Measurements from ENCODE around the gene RAD51B. TPM values are rescaled to one million over a fixed set of nuclear protein-coding genes. Genes with fewer than 3 reads are reported as not detected.

Gene RAD51B
- total and polyA plus RNA-seq, 2 of the 13 experiments (the other 11 are each of a cell fraction or from before 2014, with no cell fraction given), result 7.0 to 9.5 TPM

GRCh38 chr14:68766299-68767247, 947.0 kb downstream of the RAD51B start:
- ChIA-PET CTCF (ENCODE audit: low intra/inter-chr PET ratio, low total read pairs) (no interaction called here), POLR2A (no interaction called here)
- H3K9me3 ChIP-seq (ENCODE audit: low read length), result no peaks in the 10 kb centered on the region
- H3K79me2 ChIP-seq (ENCODE audit: insufficient read depth, low read length), result no peaks in the 10 kb centered on the region
- FAIRE-seq, result no peak
- intact Hi-C loops (cut with micrococcal nuclease; ENCODE audit: unreplicated experiment), result no loop called here
- H3K27me3 ChIP-seq (ENCODE audit: control insufficient read depth in 1 of 2, insufficient read depth in 2 of 2, low read length in 2 of 2), result no peaks in the 10 kb centered on the region
- no peak overlapping the region for H3K4me2 ChIP-seq (ENCODE audit: low read depth, low read length)
- H3K4me1 ChIP-seq (ENCODE audit: insufficient read depth, low read length), result peaks cover 49% of the 10 kb centered on the region
- no peaks in the 10 kb centered on the region for H4K20me1 ChIP-seq (ENCODE audit: insufficient read depth, low read length)
- peak; percentile 74 for TF ChIP-seq PRDM15 (CRISPR knock-in tag; IDR thresholded peaks at IDR 0.05)
- TF ChIP-seq SUZ12 (IDR thresholded peaks at IDR 0.05; ENCODE audit: low read depth, low read length), result no peak
- 0 out of 2 replicates have a peak, but pooled peaks have one; percentile 15 for TF ChIP-seq ZNF263 (CRISPR knock-in tag; IDR thresholded peaks at IDR 0.05)
- TF ChIP-seq, protein P1, sequence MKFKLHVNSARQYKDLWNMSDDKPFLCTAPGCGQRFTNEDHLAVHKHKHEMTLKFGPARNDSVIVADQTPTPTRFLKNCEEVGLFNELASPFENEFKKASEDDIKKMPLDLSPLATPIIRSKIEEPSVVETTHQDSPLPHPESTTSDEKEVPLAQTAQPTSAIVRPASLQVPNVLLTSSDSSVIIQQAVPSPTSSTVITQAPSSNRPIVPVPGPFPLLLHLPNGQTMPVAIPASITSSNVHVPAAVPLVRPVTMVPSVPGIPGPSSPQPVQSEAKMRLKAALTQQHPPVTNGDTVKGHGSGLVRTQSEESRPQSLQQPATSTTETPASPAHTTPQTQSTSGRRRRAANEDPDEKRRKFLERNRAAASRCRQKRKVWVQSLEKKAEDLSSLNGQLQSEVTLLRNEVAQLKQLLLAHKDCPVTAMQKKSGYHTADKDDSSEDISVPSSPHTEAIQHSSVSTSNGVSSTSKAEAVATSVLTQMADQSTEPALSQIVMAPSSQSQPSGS (CRISPR knock-in tag; IDR thresholded peaks at IDR 0.05), result no peak
- TF ChIP-seq ZXDC (CRISPR knock-in tag; IDR thresholded peaks at IDR 0.05), result no peak
- no peak overlapping the region for H3K9ac ChIP-seq (ENCODE audit: insufficient read depth, low read depth, low read length)
- no peak for DNase-seq (ENCODE audit: low spot score)
- no peak for ATAC-seq
- H3K36me3 ChIP-seq (replicated peaks in 1 of 2; ENCODE audit: control insufficient read depth in 1 of 2, insufficient read depth in 2 of 2, low read length in 2 of 2), result no peaks in the 10 kb centered on the region
- 13% methylated on average over 5 of the region's 7 CpGs for WGBS (ENCODE audit: low lambda C conversion rate)
- H3K4me3 ChIP-seq (replicated peaks in 1 of 3; ENCODE audit: insufficient read depth in 1 of 3, low read depth in 2 of 3, low read length in 3 of 3), result no peak overlapping the region
- H2AFZ ChIP-seq (ENCODE audit: low read length), result no peak overlapping the region
- in situ Hi-C loops (cut with HindIII; ENCODE audit: extremely low pct_ligation_motif_present, low pct_unique_long_range_greater_than_20kb), result no loop called here
- BruUV-seq (replicated peaks), result no TSS peak
- no peak overlapping the region for H3K27ac ChIP-seq (ENCODE audit: extremely low read length, insufficient read depth, low read length)

Data from HepG2 (cell line).